ENCODE data around the gene PALMD. TPM values are rescaled to one million over a fixed set of nuclear protein-coding genes. Genes with fewer than 3 reads are reported as not detected.

Gene PALMD
- total and polyA plus RNA-seq, 2 of the 8 experiments (the other 6 are each of a cell fraction or from before 2014, with no cell fraction given) = not detected

DNA sequence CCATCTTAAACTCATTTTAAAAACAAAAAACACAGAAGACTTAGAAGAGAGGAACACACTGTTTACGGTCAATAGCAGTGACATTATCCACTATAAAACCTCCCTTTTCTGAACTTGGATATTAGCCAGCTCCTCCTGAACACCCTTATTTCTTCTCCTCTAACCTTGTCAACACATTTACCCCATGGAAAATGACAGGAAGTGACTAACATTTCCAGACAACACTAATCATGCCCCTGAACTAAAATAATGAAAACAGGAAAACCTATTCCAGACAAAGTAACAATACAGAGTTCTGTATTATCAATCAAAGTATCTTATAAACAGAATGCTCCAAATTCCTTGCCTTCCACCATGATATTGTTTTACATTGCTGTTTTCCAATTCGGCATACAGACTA is 45.3 kb downstream of the PALMD start:
- H3K4me3 ChIP-seq (ENCODE audit: extremely low read depth in 1 of 4, insufficient read depth in 2 of 4, low read depth in 3 of 4, low read length in 4 of 4) = no peak overlapping the region
- H4K20me1 ChIP-seq (replicated peaks in 1 of 2; ENCODE audit: control insufficient read depth in 1 of 2, insufficient read depth in 2 of 2, low read length in 2 of 2) = no peaks in the 10 kb centered on the region
- H4K91ac ChIP-seq (replicated peaks; ENCODE audit: insufficient read length, low read length) = no peak overlapping the region
- no peak overlapping the region for H3K4ac ChIP-seq (replicated peaks; ENCODE audit: insufficient read length, low read depth, low read length)
- no peaks in the 10 kb centered on the region for H3K23me2 ChIP-seq (ENCODE audit: low read depth, low read length)
- TF ChIP-seq BCL11A (IDR thresholded peaks at IDR 0.05; ENCODE audit: low read depth in 2 of 2, low read length in 2 of 2) = no peak
- TF ChIP-seq, protein P1, sequence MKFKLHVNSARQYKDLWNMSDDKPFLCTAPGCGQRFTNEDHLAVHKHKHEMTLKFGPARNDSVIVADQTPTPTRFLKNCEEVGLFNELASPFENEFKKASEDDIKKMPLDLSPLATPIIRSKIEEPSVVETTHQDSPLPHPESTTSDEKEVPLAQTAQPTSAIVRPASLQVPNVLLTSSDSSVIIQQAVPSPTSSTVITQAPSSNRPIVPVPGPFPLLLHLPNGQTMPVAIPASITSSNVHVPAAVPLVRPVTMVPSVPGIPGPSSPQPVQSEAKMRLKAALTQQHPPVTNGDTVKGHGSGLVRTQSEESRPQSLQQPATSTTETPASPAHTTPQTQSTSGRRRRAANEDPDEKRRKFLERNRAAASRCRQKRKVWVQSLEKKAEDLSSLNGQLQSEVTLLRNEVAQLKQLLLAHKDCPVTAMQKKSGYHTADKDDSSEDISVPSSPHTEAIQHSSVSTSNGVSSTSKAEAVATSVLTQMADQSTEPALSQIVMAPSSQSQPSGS (IDR thresholded peaks at IDR 0.05; ENCODE audit: low read length) = no peak
- no peak for TF ChIP-seq NANOG (IDR thresholded peaks at IDR 0.05; ENCODE audit: insufficient read depth, low read depth, low read length, poor library complexity, severe bottlenecking)
- TF ChIP-seq SRF (IDR thresholded peaks at IDR 0.05; ENCODE audit: low read depth, low read length) = no peak
- TF ChIP-seq EP300 (IDR thresholded peaks at IDR 0.05; ENCODE audit: borderline replicate concordance in 1 of 2, low read depth in 2 of 2, low read length in 2 of 2) = no peak
- no peak for TF ChIP-seq RFX5 (IDR thresholded peaks at IDR 0.05; ENCODE audit: borderline replicate concordance, low read depth, low read length)
- no peak for TF ChIP-seq RNF2 (IDR thresholded peaks at IDR 0.05; ENCODE audit: borderline replicate concordance, low read depth, low read length, missing control alignments, poor library complexity, severe bottlenecking)
- TF ChIP-seq BRCA1 (IDR thresholded peaks at IDR 0.05; ENCODE audit: low read depth, low read length) = no peak
- H2BK12ac ChIP-seq (ENCODE audit: low read depth, low read length) = no peak overlapping the region
- H4K5ac ChIP-seq (ENCODE audit: insufficient read length, low read depth, low read length) = no peak overlapping the region
- POLR2A ChIA-PET (ENCODE audit: partially characterized antibody) = no interaction called here
- WGBS, 2 experiments (ENCODE audit: extremely low coverage in 1 of 2, insufficient coverage in 1 of 2, insufficient read length in 1 of 2, insufficient replicate concordance in 2 of 2, low coverage in 1 of 2, low lambda C conversion rate in 2 of 2, missing lambda C conversion rate in 1 of 2) = 92% methylated on average over 2 of the region's 2 CpGs; no CpG with 5 or more reads in 1 of the 2 experiments
- H3K27ac ChIP-seq (ENCODE audit: low read depth, low read length) = no peak overlapping the region
- DNase-seq (ENCODE audit: low read depth in 1 of 2, low spot score in 2 of 2) (no peak), FAIRE-seq (no peak)
- no peak overlapping the region for H3K23ac ChIP-seq (ENCODE audit: insufficient read length)
- H2AK5ac ChIP-seq (ENCODE audit: low read depth, low read length) = no peak overlapping the region
- H3K36me3 ChIP-seq (ENCODE audit: control insufficient read depth in 2 of 4, insufficient read depth in 4 of 4, low read length in 3 of 4) = no peaks in the 10 kb centered on the region
- no peaks in the 10 kb centered on the region for H3K4me1 ChIP-seq (replicated peaks in 1 of 4; ENCODE audit: control insufficient read depth in 3 of 4, insufficient read depth in 4 of 4, low read length in 3 of 4)
- H3K9me3 ChIP-seq (ENCODE audit: insufficient read depth in 2 of 2, low read depth in 1 of 2, low read length in 1 of 2) = no peaks in the 10 kb centered on the region
- no peak overlapping the region for H3K4me2 ChIP-seq (ENCODE audit: insufficient read depth in 1 of 2, low read depth in 2 of 2, low read length in 2 of 2)
- no peak overlapping the region for H3K9ac ChIP-seq (replicated peaks in 1 of 4; ENCODE audit: extremely low read depth in 1 of 4, low read depth in 3 of 4, low read length in 3 of 4)
- H2BK5ac ChIP-seq (ENCODE audit: low read depth, low read length) = no peak overlapping the region
- no peak overlapping the region for H2AFZ ChIP-seq (ENCODE audit: low read length)
- H3K79me1 ChIP-seq (ENCODE audit: low read depth, low read length) = no peaks in the 10 kb centered on the region
- no peak overlapping the region for H3K56ac ChIP-seq (replicated peaks; ENCODE audit: insufficient read length, low read depth, low read length)
- no peak overlapping the region for H2BK120ac ChIP-seq (replicated peaks; ENCODE audit: low read depth, low read length)
- H3K18ac ChIP-seq (ENCODE audit: extremely low read depth, low read length) = no peak overlapping the region
- no peak overlapping the region for H2BK20ac ChIP-seq (ENCODE audit: low read length)
- no peak overlapping the region for H3K14ac ChIP-seq (ENCODE audit: insufficient read length)
- H2BK15ac ChIP-seq (ENCODE audit: low read length) = no peak overlapping the region
- CTCF ChIA-PET (ENCODE audit: partially characterized antibody) = interaction anchor here (0.6 to 2.4 kb wide), 9 partner anchors 10 to 741 kb away, joined by 3 to 13 read pairs (median 3); partner anchors contain the start of gene PALMD
- no peaks in the 10 kb centered on the region for H3K79me2 ChIP-seq (ENCODE audit: control insufficient read depth in 1 of 2, insufficient read depth in 2 of 2, low read length in 2 of 2)
- H4K8ac ChIP-seq (ENCODE audit: extremely low read depth, insufficient read depth, low read length) = no peak overlapping the region
- H3K27me3 ChIP-seq (replicated peaks in 1 of 4; ENCODE audit: control insufficient read depth in 3 of 4, extremely low read depth in 1 of 4, insufficient read depth in 3 of 4, low read length in 3 of 4) = no peaks in the 10 kb centered on the region
